Astrocyte (in vitro differentiated cells and primary cell): ENCODE measurements around the gene GPC5. TPM values are rescaled to one million over a fixed set of nuclear protein-coding genes. Genes with fewer than 3 reads are reported as not detected.

Source experiments
- DNase-seq: peaks from one replicate; pipeline ENCODE4 v3.0.0-alpha.2; 2010; ENCODE audit warnings: low read depth
- FAIRE-seq: peaks from 2 replicates; lab custom pipeline; 2011; peaks lifted over from hg19 to GRCh38; lab: Jason Lieb, UNC
- H2AFZ ChIP-seq: 2 replicates; pipeline ENCODE4 v1.6.0; 2012; ENCODE audit warnings: low read depth, low read length, inconsistent platforms
- H3K27ac ChIP-seq: 2 replicates; pipeline ENCODE4 v1.5.1; 2011; ENCODE audit warnings: low read depth, low read length, inconsistent platforms
- H3K27me3 ChIP-seq: 2 replicates; pipeline ENCODE4 v1.6.0; 2011; ENCODE audit warnings: low read length, inconsistent platforms; ENCODE audit not compliant: insufficient read depth
- H3K36me3 ChIP-seq: 2 replicates; pipeline ENCODE4 v1.5.1; 2011; ENCODE audit warnings: low read length, inconsistent platforms; ENCODE audit not compliant: insufficient read depth
- H3K4me1 ChIP-seq: 2 replicates; pipeline ENCODE4 v1.5.1; 2011; ENCODE audit warnings: low read length, inconsistent platforms; ENCODE audit not compliant: insufficient read depth
- H3K4me2 ChIP-seq: 2 replicates; pipeline ENCODE4 v1.6.0; 2012; ENCODE audit warnings: low read length, inconsistent platforms
- H3K4me3 ChIP-seq: 2 replicates; pipeline ENCODE4 v1.5.1; 2011; ENCODE audit warnings: low read depth, mild to moderate bottlenecking, low read length, inconsistent platforms; ENCODE audit not compliant: insufficient read depth
- H3K79me2 ChIP-seq: 2 replicates; pipeline ENCODE4 v1.6.0; 2012; ENCODE audit warnings: mild to moderate bottlenecking, low read length, inconsistent platforms; ENCODE audit not compliant: insufficient read depth
- H3K9ac ChIP-seq: 2 replicates; pipeline ENCODE4 v1.6.0; 2012; ENCODE audit warnings: mild to moderate bottlenecking, low read length, inconsistent platforms
- H3K9me3 ChIP-seq: 2 replicates; pipeline ENCODE4 v1.5.1; 2012; ENCODE audit warnings: low read depth, mild to moderate bottlenecking, low read length, inconsistent platforms; ENCODE audit not compliant: insufficient read depth
- H4K20me1 ChIP-seq: 2 replicates; pipeline ENCODE4 v1.6.0; 2012; ENCODE audit warnings: low read length, inconsistent platforms; ENCODE audit not compliant: insufficient read depth
- H3K27ac Mint-ChIP-seq: one replicate; pipeline ENCODE4 v1.8.0; 2021; ENCODE audit warnings: mild to moderate bottlenecking, mixed read lengths; ENCODE audit not compliant: unreplicated experiment
- H3K27me3 Mint-ChIP-seq: one replicate; pipeline ENCODE4 v1.8.0; 2021; ENCODE audit warnings: low read depth, mixed read lengths; ENCODE audit not compliant: unreplicated experiment
- H3K36me3 Mint-ChIP-seq: one replicate; pipeline ENCODE4 v1.8.0; 2021; ENCODE audit warnings: low read depth, mixed read lengths; ENCODE audit not compliant: unreplicated experiment
- H3K4me1 Mint-ChIP-seq: one replicate; pipeline ENCODE4 v1.8.0; 2021; ENCODE audit warnings: low read depth, mixed read lengths; ENCODE audit not compliant: unreplicated experiment
- H3K4me3 Mint-ChIP-seq: one replicate; pipeline ENCODE4 v1.8.0; 2021; ENCODE audit warnings: mild to moderate bottlenecking, moderate library complexity, mixed read lengths; ENCODE audit not compliant: unreplicated experiment
- H3K9me3 Mint-ChIP-seq: one replicate; pipeline ENCODE4 v1.8.0; 2021; ENCODE audit warnings: mild to moderate bottlenecking, mixed read lengths; ENCODE audit not compliant: unreplicated experiment
- CTCF ChIP-seq: IDR thresholded peaks from 2 replicates; pipeline ENCODE4 v1.5.1; 2011; ENCODE audit warnings: low read depth, mild to moderate bottlenecking, inconsistent platforms, low read length, moderate library complexity; ENCODE audit not compliant: insufficient read depth
- EZH2 ChIP-seq: IDR thresholded peaks from 2 replicates; pipeline ENCODE4 v1.6.1; 2012; ENCODE audit warnings: mild to moderate bottlenecking, low read length, inconsistent platforms; ENCODE audit not compliant: insufficient read depth
- total RNA-seq: library from RNA; stranded (reverse); gene quantifications from 2 replicates; pipeline ENCODE4 v1.2.1, GENCODE V29; 2021

Gene GPC5
- total RNA-seq, 1 donor from 2014 or later, result 1.1 TPM

- TF ChIP-seq EZH2 (no peak), CTCF (no peak)
- Mint-ChIP-seq H3K9me3 (no peaks in the 10 kb centered on the region), H3K4me3 (no peak overlapping the region), H3K36me3 (no peaks in the 10 kb centered on the region), H3K27me3 (no peaks in the 10 kb centered on the region), H3K27ac (no peak overlapping the region), H3K4me1 (no peaks in the 10 kb centered on the region)
- no peak overlapping the region for H3K4me3 ChIP-seq
- H3K27ac ChIP-seq, result no peak overlapping the region
- H3K4me1 ChIP-seq, result no peaks in the 10 kb centered on the region
- H3K9me3 ChIP-seq, result no peaks in the 10 kb centered on the region
- H3K9ac ChIP-seq, result no peak overlapping the region
- no peaks in the 10 kb centered on the region for H3K27me3 ChIP-seq
- no peaks in the 10 kb centered on the region for H3K36me3 ChIP-seq
- H4K20me1 ChIP-seq, result no peaks in the 10 kb centered on the region
- no peak overlapping the region for H3K4me2 ChIP-seq
- FAIRE-seq, result no peak
- H3K79me2 ChIP-seq, result no peaks in the 10 kb centered on the region
- no peak for DNase-seq
- no peak overlapping the region for H2AFZ ChIP-seq
Observed at GRCh38 chr13:91758724-91759123, 360.3 kb downstream of the GPC5 start.

- no peak overlapping the region for H3K27ac ChIP-seq
- H3K27me3 ChIP-seq, result peaks cover 2% of the 10 kb centered on the region
- no peaks in the 10 kb centered on the region for H3K9me3 ChIP-seq
- H3K9ac ChIP-seq, result no peak overlapping the region
- no peaks in the 10 kb centered on the region for H4K20me1 ChIP-seq
- Mint-ChIP-seq H3K4me1 (no peaks in the 10 kb centered on the region), H3K27ac (no peak overlapping the region), H3K36me3 (no peaks in the 10 kb centered on the region), H3K27me3 (peaks cover 6% of the 10 kb centered on the region), H3K9me3 (peaks cover 2% of the 10 kb centered on the region), H3K4me3 (no peak overlapping the region)
- no peak for TF ChIP-seq CTCF
- no peak for TF ChIP-seq EZH2
- no peak overlapping the region for H3K4me2 ChIP-seq
- no peaks in the 10 kb centered on the region for H3K4me1 ChIP-seq
- H3K36me3 ChIP-seq, result no peaks in the 10 kb centered on the region
- FAIRE-seq, result no peak
- no peak overlapping the region for H2AFZ ChIP-seq
- no peaks in the 10 kb centered on the region for H3K79me2 ChIP-seq
- no peak for DNase-seq
- no peak overlapping the region for H3K4me3 ChIP-seq
Observed at GRCh38 chr13:91762957-91763356, 364.5 kb downstream of the GPC5 start.

- H3K9me3 ChIP-seq, result no peaks in the 10 kb centered on the region
- H3K4me2 ChIP-seq, result no peak overlapping the region
- Mint-ChIP-seq H3K4me3 (no peak overlapping the region), H3K4me1 (peaks cover 1% of the 10 kb centered on the region), H3K27ac (no peak overlapping the region), H3K36me3 (no peaks in the 10 kb centered on the region), H3K27me3 (peaks cover 6% of the 10 kb centered on the region), H3K9me3 (peaks cover 2% of the 10 kb centered on the region)
- H3K79me2 ChIP-seq, result no peaks in the 10 kb centered on the region
- TF ChIP-seq CTCF (no peak), EZH2 (no peak)
- H3K27ac ChIP-seq, result no peak overlapping the region
- H3K9ac ChIP-seq, result no peak overlapping the region
- H3K27me3 ChIP-seq, result peaks cover 2% of the 10 kb centered on the region
- no peak overlapping the region for H2AFZ ChIP-seq
- DNase-seq, result no peak
- H3K36me3 ChIP-seq, result no peaks in the 10 kb centered on the region
- no peaks in the 10 kb centered on the region for H4K20me1 ChIP-seq
- H3K4me3 ChIP-seq, result no peak overlapping the region
- no peaks in the 10 kb centered on the region for H3K4me1 ChIP-seq
- FAIRE-seq, result no peak
Observed at GRCh38 chr13:91764527-91764926, 366.1 kb downstream of the GPC5 start.
